IgD-negative memory B cell (primary cell): Measurements from ENCODE around the gene FNDC3B. TPM values are rescaled to one million over a fixed set of nuclear protein-coding genes. Genes with fewer than 3 reads are reported as not detected.

Experiments
- H3K27ac Mint-ChIP-seq, 3 donors: one replicate each; pipeline ENCODE4 v1.8.0; 2020 to 2022; ENCODE audit warnings: mild to moderate bottlenecking in 3 of 3, mixed read lengths in 3 of 3, moderate library complexity in 1 of 3
- H3K27me3 Mint-ChIP-seq: one replicate; pipeline ENCODE4 v1.8.0; 2021; ENCODE audit warnings: mixed read lengths
- H3K36me3 Mint-ChIP-seq: one replicate; pipeline ENCODE4 v1.8.0; 2020; ENCODE audit warnings: mild to moderate bottlenecking, mixed read lengths
- H3K4me1 Mint-ChIP-seq, 3 donors: one replicate each; pipeline ENCODE4 v1.8.0; 2020 to 2022; ENCODE audit warnings: mixed read lengths in 3 of 3, mild to moderate bottlenecking in 1 of 3
- H3K4me3 Mint-ChIP-seq, 4 donors: one replicate each; pipeline ENCODE4 v1.8.0; 2020 to 2022; ENCODE audit warnings: mild to moderate bottlenecking in 4 of 4, mixed read lengths in 4 of 4, moderate library complexity in 3 of 4
- H3K9me3 Mint-ChIP-seq, 3 donors: one replicate each; pipeline ENCODE4 v1.8.0; 2020 to 2021; ENCODE audit warnings: mixed read lengths in 3 of 3, mild to moderate bottlenecking in 1 of 3
- polyA plus RNA-seq: library from polyadenylated mRNA; unstranded; fragments of 300-500 nt; fragmentation: Illumina TruSeq; gene quantifications from one replicate; pipeline ENCODE4 v1.2.3, GENCODE V29; 2021

The FNDC3B gene
- polyA plus RNA-seq, 1 donor from 2014 or later, result 3.5 TPM

DNA sequence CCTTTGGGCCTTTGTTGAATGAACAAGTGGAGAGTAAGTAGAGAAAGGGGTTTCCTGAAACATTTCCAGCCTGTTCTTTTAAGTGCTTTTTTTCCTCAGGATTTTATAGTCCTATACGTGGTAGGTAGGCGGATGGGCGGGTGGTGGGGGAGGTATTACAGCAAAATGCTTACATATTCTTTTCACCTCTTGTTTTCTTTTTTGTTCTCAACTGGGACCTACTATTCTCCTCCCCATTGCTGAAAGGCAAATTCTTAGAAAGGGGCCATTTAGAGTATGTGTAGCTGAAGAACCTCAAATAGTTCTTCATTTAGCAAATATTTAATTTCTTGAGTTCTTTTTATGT lies 135.8 kb downstream of the FNDC3B start:
- H3K4me1 Mint-ChIP-seq, result peaks cover 0 to 2% (median 2%) of the 10 kb centered on the region in 3 donors

DNA sequence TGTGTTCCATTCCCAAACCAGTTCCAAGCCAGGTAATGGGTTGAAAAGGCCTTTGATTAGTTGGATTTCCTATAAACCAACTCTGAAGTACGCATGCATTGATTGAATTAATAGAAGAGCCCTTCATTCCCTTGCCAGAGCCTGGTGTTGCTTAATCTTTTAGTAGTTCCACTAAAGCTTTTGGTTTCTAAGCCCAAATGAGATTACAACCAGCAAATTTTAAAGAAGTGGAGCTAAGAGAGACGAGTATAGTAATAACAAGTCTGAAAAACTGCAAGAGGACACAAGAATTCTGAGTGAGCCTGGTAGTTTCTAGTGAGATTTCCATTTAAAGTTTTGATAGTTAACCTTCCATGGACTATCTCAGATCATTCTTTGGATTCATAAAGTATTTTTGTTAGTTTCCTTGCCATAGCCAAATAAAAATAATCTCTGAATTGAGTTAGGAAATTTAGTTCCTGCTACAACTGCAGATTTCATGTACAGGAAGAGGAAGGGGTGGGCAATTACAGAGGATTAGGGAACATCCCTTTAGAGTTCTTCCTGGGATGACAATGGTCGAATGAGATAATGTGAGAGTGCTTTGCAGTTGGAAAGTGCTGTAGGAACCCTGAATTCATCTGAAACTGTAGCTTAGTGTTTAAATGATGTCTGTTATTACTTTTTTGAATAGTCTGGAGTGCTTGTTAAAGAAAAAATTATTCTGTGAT lies 136.8 kb downstream of the FNDC3B start:
- peaks cover 0 to 2% (median 2%) of the 10 kb centered on the region in 3 donors for H3K4me1 Mint-ChIP-seq
- H3K4me3 Mint-ChIP-seq, result no peak overlapping the region
- peaks cover 9% of the 10 kb centered on the region for H3K36me3 Mint-ChIP-seq
- peaks cover 0 to 2% (median 1%) of the 10 kb centered on the region in 3 donors for H3K9me3 Mint-ChIP-seq
- no peaks in the 10 kb centered on the region for H3K27me3 Mint-ChIP-seq
- H3K27ac Mint-ChIP-seq, result no peak overlapping the region

More for the DNA sequence above, 135.8 kb downstream of the FNDC3B start:
- H3K36me3 Mint-ChIP-seq, result peaks cover 9% of the 10 kb centered on the region
- H3K4me3 Mint-ChIP-seq, result no peak overlapping the region
- peaks cover 0 to 2% (median 0%) of the 10 kb centered on the region in 3 donors for H3K9me3 Mint-ChIP-seq
- H3K27ac Mint-ChIP-seq, result no peak overlapping the region
- no peaks in the 10 kb centered on the region for H3K27me3 Mint-ChIP-seq

DNA sequence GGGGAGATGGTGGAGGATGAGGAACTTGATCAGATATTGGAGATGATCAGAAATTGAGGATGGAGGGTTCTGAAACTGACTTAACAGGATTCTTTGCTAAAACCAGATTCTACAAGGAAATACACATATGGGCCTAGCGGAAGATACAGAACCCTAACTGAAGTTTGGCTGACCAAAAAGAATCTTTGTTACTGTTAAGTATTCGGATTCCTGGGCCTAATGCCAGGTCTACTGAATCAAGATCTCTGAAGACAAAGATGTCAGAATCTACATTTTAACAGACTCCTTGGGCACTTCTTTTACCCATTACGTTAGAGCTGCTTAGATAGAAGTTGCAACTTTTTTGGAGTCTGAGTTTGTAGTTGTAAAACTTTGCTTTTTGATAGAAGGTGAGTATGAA lies 137.7 kb downstream of the FNDC3B start:
- peaks cover 9% of the 10 kb centered on the region for H3K36me3 Mint-ChIP-seq

DNA sequence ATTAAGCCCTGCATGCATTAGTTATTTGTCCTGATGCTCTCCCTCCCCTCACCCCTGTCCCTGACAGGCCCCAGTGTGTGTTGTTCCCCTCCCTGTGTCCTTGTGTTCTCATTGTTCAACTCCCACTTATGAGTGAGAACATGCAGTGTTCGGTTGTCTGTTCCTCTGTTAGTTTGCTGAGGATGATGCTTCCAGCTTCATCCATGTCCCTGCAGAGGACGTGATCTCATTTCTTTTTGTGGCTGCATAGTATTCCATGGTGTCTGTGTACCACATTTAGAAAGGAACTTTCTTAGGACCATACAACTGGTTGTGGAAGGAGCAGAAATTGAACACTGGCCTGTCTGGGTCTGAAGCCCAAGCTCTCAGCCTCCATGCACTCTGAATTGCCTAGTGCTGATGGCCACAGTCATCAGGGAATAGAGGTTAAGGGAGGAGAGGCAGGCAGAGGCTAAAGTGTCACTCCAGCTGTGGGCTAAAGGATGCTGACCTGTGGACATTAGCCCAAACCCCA lies 138.5 kb downstream of the FNDC3B start:
- Mint-ChIP-seq H3K4me1 (peaks cover 0 to 4% (median 2%) of the 10 kb centered on the region in 3 donors), H3K4me3 (no peak overlapping the region), H3K27ac (no peak overlapping the region), H3K9me3 (peaks cover 0 to 2% (median 1%) of the 10 kb centered on the region in 3 donors), H3K36me3 (peaks cover 11% of the 10 kb centered on the region), H3K27me3 (no peaks in the 10 kb centered on the region)

More for the DNA sequence above, 137.7 kb downstream of the FNDC3B start:
- H3K9me3 Mint-ChIP-seq, result peaks cover 0 to 2% (median 1%) of the 10 kb centered on the region in 3 donors
- peaks cover 0 to 4% (median 2%) of the 10 kb centered on the region in 3 donors for H3K4me1 Mint-ChIP-seq
- H3K4me3 Mint-ChIP-seq, result no peak overlapping the region
- H3K27ac Mint-ChIP-seq, result peak overlapping the region in 1 of 3 donors; percentile 47
- H3K27me3 Mint-ChIP-seq, result no peaks in the 10 kb centered on the region

DNA sequence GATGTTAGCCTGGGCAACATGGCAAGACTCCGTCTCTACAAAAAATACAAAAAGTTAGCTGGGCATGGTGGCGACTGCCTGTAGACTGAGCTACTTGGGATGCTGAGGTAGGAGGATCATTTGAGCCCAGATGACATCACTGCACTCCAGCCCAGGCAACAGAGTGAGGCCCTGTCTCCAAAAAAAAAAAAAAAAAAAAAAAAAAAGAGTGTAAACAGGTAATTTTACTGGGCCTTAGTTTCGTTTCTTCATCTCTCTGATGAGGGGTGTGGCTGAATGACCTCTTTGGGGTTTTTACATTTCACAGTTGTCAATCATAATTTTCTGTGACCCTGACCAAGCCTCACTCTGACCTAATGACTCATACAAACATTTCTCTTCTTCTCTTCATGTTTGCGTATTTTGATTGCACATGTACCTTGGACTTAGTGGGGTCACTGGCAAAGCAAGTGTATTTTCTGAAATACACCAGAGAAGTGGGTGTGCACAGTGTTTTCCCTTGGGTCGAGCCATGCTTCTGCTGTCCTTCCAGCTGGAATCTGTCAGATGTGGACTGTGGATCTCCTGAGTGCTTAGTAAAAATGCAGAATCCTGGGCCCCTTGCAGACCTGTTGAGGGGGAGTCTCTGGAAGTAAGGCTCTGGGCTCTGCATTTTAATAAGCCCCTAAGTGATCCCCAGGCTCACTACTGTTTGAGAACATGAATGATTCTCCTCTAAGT lies 140.5 kb downstream of the FNDC3B start:
- peaks cover 0 to 4% (median 0%) of the 10 kb centered on the region in 3 donors for H3K4me1 Mint-ChIP-seq
- H3K36me3 Mint-ChIP-seq, result peaks cover 14% of the 10 kb centered on the region
- H3K4me3 Mint-ChIP-seq, result no peak overlapping the region
- H3K9me3 Mint-ChIP-seq, result peaks cover 0 to 2% (median 1%) of the 10 kb centered on the region in 3 donors
- peak overlapping the region in 1 of 3 donors; percentile 54 for H3K27ac Mint-ChIP-seq
- H3K27me3 Mint-ChIP-seq, result no peaks in the 10 kb centered on the region

DNA sequence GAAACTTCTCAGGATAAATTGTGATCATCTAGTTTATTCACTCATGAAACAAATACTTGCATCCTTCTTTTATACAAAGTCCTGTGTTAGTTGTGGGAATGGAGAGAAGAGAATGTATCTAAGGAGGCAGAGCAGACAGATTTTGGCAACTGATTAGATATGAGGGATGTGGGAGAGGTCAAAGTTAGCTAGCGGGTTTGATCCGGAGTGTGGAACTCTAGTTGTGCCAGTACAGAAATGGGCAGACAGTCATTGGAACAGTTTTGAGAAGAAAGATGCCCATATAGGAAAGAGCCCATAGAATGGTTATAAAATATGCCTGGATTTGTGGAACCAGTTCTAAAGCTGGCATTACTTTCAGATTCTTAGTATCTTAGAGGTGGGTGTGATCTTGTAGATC lies 141.1 kb downstream of the FNDC3B start:
- Mint-ChIP-seq H3K27ac (no peak overlapping the region), H3K4me1 (peaks cover 0 to 4% (median 0%) of the 10 kb centered on the region in 3 donors), H3K9me3 (peaks cover 0 to 2% (median 1%) of the 10 kb centered on the region in 3 donors), H3K36me3 (peaks cover 14% of the 10 kb centered on the region), H3K27me3 (no peaks in the 10 kb centered on the region), H3K4me3 (no peak overlapping the region)

DNA sequence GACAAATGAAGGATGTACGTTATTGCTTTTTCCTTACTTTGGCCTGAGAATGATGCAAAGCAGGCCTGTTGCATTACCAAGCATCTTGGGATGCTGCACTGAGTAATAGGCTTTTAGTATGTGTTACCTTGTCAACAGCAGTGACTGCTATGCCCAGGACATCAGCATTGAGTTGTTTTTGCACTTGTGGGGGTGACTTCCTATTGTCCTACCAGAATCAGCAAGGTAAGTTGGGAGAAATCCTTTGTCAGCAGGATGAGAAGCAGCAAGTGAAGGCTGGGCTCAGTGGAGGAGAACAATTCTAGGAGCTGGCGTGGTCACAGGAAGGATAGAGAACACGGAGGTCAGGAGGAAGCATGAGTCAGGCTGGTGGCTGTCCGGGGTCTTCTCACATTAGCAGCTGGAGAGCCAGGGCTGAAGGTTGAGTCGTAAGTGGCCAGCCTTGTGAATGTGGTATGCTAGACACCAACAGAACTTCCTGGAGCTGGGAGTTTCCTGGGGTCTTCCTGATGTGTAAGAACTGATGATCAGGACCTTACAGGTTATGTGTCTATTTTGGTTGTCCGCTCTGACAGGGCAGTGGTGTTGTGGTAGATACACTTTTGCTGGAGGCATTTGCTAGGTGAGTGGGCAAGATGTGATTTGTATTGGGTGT lies 142.7 kb downstream of the FNDC3B start:
- peaks cover 0 to 2% (median 1%) of the 10 kb centered on the region in 3 donors for H3K9me3 Mint-ChIP-seq
- H3K27me3 Mint-ChIP-seq, result no peaks in the 10 kb centered on the region
- H3K4me1 Mint-ChIP-seq, result peaks cover 0 to 4% (median 0%) of the 10 kb centered on the region in 3 donors
- H3K4me3 Mint-ChIP-seq, result no peak overlapping the region
- no peak overlapping the region for H3K27ac Mint-ChIP-seq
- H3K36me3 Mint-ChIP-seq, result peaks cover 11% of the 10 kb centered on the region

GRCh38 chr3:172182797-172183196 lies 143.4 kb downstream of the FNDC3B start:
- Mint-ChIP-seq H3K27ac (no peak overlapping the region), H3K9me3 (peaks cover 0 to 2% (median 1%) of the 10 kb centered on the region in 3 donors), H3K4me1 (peaks cover 0 to 4% (median 0%) of the 10 kb centered on the region in 3 donors), H3K36me3 (peaks cover 10% of the 10 kb centered on the region), H3K4me3 (no peak overlapping the region), H3K27me3 (no peaks in the 10 kb centered on the region)

GRCh38 chr3:172184106-172184822 lies 144.9 kb downstream of the FNDC3B start:
- no peak overlapping the region for H3K4me3 Mint-ChIP-seq
- H3K4me1 Mint-ChIP-seq, result peaks cover 0 to 4% (median 0%) of the 10 kb centered on the region in 3 donors
- H3K27me3 Mint-ChIP-seq, result no peaks in the 10 kb centered on the region
- no peak overlapping the region for H3K27ac Mint-ChIP-seq
- peaks cover 0 to 1% (median 0%) of the 10 kb centered on the region in 3 donors for H3K9me3 Mint-ChIP-seq
- peaks cover 5% of the 10 kb centered on the region for H3K36me3 Mint-ChIP-seq

GRCh38 chr3:172185907-172186306 lies 146.5 kb downstream of the FNDC3B start:
- Mint-ChIP-seq H3K27ac (no peak overlapping the region), H3K36me3 (peaks cover 5% of the 10 kb centered on the region), H3K9me3 (no peaks in the 10 kb centered on the region), H3K4me1 (peaks cover 0 to 2% (median 0%) of the 10 kb centered on the region in 3 donors), H3K27me3 (no peaks in the 10 kb centered on the region), H3K4me3 (no peak overlapping the region)

DNA sequence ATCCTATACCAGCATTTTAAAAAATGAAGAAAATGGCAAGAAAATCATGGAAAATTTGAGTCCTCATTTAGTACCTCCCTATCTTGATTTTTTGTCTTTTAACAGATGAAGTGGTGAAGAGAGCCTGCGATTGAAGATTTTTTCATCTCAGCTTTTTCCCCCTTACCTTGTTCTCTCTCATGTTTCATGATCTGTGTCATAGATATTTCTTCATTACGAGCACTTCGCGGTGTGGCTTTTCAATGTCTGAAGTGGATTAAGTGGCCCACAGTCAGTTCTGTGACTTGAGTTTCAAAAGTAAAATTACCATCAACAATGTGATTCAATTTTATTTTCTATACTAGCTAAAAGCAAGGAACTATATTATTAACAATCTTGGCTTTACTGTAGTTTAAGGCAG lies 147.2 kb downstream of the FNDC3B start:
- H3K4me3 Mint-ChIP-seq, result no peak overlapping the region
- H3K9me3 Mint-ChIP-seq, result no peaks in the 10 kb centered on the region
- peaks cover 0 to 2% (median 0%) of the 10 kb centered on the region in 3 donors for H3K4me1 Mint-ChIP-seq
- H3K27me3 Mint-ChIP-seq, result no peaks in the 10 kb centered on the region
- peaks cover 5% of the 10 kb centered on the region for H3K36me3 Mint-ChIP-seq
- H3K27ac Mint-ChIP-seq, result no peak overlapping the region

GRCh38 chr3:172187511-172187910 lies 148.1 kb downstream of the FNDC3B start:
- Mint-ChIP-seq H3K9me3 (no peaks in the 10 kb centered on the region), H3K36me3 (peaks cover 5% of the 10 kb centered on the region), H3K4me3 (no peak overlapping the region), H3K27me3 (no peaks in the 10 kb centered on the region), H3K27ac (no peak overlapping the region), H3K4me1 (no peaks in the 10 kb centered on the region)

DNA sequence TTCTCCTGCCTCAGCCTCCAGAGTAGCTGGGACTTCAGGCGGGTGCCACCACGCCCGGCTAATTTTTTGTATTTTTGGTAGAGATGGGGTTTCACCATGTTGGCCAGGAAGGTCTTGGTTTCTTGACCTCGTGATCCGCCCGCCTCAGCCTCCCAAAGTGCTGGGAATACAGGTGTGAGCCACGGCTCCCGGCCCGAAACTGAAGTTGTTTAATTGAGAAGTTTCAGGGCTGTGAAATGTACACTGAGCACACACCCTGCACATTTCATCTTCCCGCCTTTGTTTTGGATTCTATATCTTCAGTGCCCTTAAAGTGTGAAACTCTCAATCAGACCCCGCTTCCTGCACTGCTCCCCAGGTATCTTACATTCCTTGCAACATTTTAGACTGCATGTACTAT lies 149.1 kb downstream of the FNDC3B start:
- no peaks in the 10 kb centered on the region for H3K36me3 Mint-ChIP-seq
- H3K27me3 Mint-ChIP-seq, result no peaks in the 10 kb centered on the region
- H3K27ac Mint-ChIP-seq, result no peak overlapping the region
- H3K4me3 Mint-ChIP-seq, result no peak overlapping the region
- H3K4me1 Mint-ChIP-seq, result no peaks in the 10 kb centered on the region
- H3K9me3 Mint-ChIP-seq, result no peaks in the 10 kb centered on the region

- Mint-ChIP-seq H3K27me3 (no peaks in the 10 kb centered on the region), H3K4me3 (peak overlapping the region in 1 of 4 donors; percentile 37), H3K27ac (no peak overlapping the region), H3K36me3 (no peaks in the 10 kb centered on the region), H3K9me3 (no peaks in the 10 kb centered on the region), H3K4me1 (no peaks in the 10 kb centered on the region)
Measured at GRCh38 chr3:172189213-172189612, 149.8 kb downstream of the FNDC3B start.
